Stomach (tissue), 4 donors: ENCODE data around the gene BICRA.

ENCODE experiments used
- POLR2A ChIP-seq, 4 donors: fragments of 450-650 bp; IDR thresholded peaks; one replicate each; pipeline ENCODE4 v1.6.1; 2016; ENCODE audit warnings: antibody characterized with exemption in 4 of 4, control low read depth in 2 of 4, mild to moderate bottlenecking in 1 of 4, moderate library complexity in 1 of 4
- TF ChIP-seq, protein P1 (sequence below), 7 experiments: fragments of 450-650 bp in 4 of 7; fragments of 200-600 bp in 3 of 7; sonication (generic) in 3 of 7; IDR thresholded peaks; one replicate each; pipeline ENCODE4 v1.5.1; 2016 to 2019; ENCODE audit warnings: antibody characterized with exemption in 7 of 7, control low read depth in 2 of 7, mild to moderate bottlenecking in 1 of 7

DNA sequence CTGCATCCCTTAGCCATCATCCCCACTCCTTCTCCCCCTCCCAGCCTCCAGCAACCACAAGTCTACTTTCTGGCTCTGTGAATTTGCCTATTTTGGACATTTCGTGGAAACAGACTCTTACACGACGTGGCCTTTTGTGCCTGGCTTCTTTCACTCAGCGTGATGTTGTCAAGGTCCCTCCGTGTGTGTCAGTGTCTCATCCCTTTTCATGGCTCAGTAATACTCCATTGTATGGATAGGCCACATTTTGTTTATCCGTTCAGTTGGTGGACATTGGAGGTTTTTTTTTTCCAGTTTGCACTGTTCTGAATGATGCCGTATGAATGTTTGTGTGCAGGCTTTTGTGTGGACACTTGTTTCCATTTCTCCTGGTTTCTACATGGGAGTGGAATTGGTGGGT is 38.0 kb downstream of the BICRA start:
- no peak for TF ChIP-seq POLR2A (IDR thresholded peaks at IDR 0.05)
- TF ChIP-seq, protein P1, sequence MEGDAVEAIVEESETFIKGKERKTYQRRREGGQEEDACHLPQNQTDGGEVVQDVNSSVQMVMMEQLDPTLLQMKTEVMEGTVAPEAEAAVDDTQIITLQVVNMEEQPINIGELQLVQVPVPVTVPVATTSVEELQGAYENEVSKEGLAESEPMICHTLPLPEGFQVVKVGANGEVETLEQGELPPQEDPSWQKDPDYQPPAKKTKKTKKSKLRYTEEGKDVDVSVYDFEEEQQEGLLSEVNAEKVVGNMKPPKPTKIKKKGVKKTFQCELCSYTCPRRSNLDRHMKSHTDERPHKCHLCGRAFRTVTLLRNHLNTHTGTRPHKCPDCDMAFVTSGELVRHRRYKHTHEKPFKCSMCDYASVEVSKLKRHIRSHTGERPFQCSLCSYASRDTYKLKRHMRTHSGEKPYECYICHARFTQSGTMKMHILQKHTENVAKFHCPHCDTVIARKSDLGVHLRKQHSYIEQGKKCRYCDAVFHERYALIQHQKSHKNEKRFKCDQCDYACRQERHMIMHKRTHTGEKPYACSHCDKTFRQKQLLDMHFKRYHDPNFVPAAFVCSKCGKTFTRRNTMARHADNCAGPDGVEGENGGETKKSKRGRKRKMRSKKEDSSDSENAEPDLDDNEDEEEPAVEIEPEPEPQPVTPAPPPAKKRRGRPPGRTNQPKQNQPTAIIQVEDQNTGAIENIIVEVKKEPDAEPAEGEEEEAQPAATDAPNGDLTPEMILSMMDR (IDR thresholded peaks at IDR 0.05) = no peak
